Retina (tissue), 1 donor: ENCODE measurements around the gene IFT43.

Experiments used
- DNase-seq: peaks from one replicate; pipeline ENCODE4 v3.0.0-alpha.2; 2016

The IFT43 gene

DNA sequence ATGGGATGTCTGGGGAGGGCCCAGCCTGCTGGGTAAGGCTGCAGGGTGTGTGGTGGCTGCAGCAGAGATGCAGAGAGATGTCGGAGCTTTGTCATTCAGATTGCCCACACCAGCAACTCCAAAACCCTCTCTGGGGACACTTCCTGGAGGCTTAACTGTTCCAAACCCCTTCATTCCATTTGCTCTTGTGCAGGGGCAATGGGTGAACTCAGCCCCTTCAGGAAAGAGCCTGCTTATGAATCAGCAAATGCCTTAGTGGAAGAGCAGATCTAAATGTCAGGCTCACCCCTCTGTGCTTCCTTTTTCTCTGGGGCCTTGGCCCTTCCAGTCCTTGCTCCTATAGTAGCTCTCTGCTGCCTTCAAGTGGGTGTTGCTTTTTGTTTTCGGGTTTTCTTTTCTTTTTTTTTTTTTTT, 129.5 kb downstream of the IFT43 start:
- no peak for DNase-seq

DNA sequence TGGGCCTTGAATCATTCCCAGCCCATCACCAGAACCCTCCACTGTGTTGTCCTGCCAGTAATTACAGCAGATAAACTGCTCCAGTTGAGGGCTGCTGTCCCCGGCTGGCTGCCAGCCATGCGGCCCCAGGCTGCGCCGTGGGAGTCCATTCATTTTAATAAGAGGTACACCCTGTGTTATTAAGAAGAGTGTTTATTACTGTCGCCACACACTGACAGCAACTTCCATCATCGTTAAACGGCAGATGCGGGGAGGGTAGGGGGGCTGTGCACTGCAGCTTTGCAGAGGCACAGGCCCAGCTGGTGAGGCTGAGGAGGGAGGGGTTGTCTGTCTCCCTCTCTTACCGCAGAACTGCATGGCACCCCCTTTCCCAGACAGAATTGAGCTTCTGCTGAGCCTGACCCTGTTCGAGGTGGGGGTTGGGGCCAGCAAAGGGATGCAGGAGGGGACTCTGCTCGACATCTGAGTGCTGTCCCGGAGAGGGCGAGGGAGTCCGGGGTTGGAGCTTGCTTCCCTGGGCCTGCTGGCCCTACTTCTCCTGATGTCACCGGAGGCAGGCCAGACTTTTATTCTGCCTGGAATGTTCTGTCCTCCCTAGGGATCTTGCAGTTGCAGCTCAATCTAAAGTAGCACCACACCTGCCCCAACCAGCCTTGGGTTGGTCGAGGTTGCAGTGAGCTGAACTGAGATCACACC, 132.4 kb downstream of the IFT43 start:
- DNase-seq, result peak; percentile 60

DNA sequence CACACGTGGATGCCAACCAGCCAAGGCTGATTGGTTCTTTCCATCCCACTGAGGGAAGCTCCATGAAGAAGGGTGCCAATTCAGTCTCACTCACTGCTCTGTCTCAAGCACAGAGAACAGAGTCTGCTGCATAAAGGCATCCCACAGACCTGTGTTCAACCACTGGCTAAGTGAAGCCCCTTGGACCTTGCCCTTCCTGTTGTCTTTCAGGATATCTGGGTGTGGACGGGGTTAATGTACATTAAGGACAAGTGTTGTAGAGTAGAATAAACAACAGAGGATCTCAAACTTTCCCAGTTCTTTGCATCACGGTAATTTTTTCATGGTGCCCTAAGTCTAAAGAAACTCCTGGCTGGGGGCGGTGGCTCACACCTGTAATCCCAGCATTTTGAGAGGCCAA, 133.0 kb downstream of the IFT43 start:
- DNase-seq, result no peak

DNA sequence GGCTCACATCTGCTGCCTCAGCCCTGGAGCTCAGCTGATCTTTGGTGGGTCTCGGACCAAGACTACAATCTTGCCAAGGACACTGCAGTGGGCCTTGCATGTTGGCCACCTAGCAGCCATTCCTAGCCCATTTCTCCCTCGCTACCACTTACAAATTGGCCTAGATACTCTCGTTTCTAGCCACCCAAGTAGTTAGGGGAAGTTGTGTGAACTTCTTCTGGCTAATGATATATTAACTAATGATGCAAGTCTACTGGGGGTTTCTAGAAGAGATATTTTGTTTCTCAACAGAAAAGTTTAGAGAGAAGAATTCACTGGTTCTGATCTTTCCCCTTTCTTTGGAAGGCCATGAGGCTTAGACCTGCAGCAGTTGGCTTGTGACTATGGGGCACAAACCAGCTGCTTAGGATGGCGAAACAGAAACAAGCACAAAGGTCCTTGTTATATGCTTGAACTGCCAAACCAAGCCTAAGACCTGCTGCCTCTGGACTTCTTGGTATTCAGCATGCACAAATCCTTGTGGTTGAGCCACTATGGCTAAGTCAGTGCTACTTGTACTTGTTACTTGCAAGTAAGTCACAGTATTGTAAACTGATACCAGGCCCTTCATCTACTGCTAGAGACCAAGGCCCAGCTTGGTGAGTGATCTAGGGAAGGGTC, 135.7 kb downstream of the IFT43 start:
- no peak for DNase-seq

DNA sequence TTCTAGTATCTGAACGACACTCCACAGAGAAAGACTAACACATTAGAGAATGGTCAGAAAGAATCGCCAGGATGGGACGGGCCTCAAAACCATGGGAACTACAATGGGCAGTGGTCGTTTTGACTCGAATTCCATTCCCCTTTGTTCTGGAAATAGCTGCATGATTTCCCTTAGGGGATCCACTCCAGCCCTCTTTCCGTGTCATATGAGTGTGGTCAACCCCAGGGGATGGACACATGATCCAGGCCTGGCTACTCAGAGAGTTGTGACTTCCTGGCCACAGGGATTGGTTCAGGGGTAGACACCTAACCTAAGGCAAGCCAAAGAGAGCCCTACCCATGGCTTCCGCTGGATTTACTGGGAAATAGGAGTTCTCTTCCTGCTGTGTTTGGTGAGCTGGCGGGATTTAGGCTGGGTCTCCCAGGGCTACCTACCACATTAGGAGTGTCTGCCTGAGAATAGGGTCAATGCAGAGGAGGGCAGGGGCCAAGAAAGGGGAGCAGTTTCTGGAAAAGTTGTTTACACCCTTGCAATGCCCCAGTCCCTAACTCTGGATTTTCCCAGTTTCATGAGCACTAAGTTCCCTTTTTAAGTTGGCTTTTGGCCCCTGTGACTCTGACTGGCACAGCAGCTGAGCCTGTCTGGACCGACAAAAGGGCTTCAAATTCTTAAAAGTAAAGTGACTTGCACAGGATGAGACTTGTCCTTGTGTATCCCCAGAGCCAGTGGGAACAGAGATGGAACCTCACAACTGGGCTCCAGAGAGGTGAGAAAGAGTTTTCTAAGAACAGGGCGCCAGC, 138.1 kb downstream of the IFT43 start:
- no peak for DNase-seq

DNA sequence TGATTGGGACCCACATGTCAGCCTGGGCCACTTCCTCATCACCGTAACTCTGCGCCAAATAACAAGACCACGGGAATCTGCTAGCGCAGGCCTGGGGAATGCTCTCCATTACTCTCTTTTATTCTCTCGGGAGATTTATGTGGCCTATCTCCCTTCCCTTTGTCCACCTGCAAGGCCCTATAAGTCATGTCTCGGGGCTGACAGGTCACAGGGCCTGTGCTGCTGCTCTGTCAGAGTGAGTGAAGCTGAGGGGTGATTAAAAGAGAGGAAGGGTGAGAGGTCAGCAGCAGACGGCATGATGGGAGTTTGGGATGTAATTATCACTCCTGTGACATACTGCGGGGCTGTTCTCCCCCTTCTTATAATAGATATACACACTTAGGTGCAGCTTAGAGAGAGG, 139.9 kb downstream of the IFT43 start:
- DNase-seq, result no peak

DNA sequence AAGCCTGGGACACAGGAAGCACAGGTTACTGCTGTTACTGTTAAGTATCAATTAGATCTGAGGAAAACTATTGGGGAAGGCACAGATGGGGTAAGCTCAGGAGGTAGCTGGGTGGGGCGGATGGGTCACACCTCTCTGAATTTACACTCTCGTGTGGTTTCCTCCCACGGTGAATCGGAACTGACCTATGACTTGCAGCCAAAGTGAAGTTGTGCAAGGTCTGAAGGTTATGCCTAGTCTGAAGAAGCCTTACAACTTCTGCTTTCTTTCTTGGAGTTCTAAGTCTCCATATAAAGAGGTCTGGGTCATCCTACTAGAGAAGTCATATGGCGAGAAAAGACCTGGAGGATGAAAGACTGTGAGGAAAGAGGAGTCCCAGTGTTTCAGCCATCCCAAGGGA, 140.5 kb downstream of the IFT43 start:
- DNase-seq, result no peak

DNA sequence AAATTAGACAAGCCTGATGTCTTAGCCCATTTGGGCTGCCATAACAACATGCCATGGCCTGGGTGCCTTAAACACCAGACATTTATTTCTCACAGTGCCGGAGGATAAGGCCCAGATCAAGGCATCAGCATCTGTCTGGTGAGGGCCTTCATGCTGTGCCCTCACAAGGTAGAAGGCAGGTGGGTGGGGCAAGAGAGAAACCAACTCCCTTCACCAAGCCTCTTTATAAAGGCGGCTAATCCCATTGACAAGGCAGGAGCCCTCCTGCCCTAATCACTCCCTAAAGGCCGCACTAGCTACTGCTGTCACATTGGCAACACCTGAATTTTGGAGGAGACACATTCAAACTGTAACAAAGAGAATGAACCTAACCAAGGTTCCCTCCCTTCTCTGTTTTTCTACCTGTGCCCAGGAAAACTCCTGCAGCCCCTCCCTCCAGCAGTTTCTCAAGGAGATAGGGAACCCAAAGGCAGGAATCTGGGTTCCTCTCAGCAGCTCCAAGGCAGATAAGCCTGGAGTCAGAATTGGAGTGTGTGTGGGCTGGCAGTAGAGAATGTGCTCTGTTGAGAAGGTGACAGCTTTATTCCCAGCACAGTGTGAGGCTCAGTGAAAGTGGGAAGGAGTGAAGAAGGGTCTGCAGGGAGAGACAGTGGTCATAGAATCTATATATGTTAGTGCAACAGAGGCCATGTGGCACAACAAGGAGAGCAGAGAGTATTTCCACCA, 144.5 kb downstream of the IFT43 start:
- DNase-seq, result no peak

DNA sequence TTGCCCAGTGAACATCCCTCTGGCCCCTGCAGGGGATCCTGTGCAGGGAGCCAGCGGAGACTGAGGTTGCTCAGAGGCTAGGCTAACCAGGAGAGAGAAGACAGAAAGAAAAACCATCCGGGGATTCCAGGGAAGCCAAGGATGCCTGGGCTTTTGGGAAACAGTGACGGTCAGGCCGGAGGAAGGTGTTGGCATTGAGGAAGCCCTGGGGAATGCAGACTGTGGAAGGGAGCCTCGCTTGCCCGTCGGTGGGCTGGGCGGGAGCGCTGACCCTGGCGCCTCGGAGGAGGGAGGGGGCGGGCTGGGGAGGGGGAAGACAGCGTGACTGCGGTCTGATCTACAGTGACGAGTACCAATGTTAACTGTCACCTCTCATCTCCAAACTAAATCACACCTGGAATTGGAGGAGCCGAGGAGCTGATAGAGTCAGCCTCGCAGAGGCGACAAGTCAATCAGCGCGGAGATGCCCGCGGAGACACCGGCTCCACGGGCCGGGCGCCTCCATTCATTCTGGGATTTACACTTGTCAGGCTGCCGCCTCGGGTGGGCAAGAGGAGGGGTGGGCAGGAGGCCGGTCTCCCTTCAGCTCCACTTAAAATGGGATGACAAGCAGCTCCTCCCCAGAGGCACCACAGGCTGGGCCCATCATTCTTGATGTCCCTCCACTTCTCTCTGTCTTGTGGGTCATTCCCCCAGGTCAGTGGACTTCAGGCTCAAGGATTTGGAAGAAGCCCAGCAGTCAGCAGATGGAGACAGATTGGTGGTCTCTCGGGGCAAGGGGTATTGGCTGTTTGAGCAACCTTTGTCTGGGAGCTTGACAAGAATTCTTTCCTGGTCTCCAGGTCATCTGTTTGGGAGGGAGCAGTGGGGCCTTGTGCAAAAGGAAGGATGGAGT, 145.8 kb downstream of the IFT43 start:
- no peak for DNase-seq

DNA sequence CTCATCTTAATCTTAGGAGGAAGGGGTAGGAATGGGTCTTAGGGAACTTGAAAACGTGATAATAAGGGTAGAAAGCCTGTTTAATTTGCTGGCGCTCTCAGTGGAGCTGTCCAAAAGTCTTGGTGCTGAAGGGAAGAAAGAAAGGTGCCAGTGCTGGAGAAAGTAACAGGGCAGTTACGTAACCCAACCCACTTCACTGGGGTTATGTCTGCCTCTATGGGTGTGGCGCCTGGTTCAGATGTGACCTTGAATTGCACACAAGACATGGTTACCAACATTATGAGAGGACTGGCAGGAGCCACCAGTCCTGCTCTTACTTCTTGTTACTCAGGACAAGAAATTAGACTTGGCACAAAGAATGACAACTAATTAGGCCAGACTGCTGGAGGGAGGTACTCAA, 147.5 kb downstream of the IFT43 start:
- DNase-seq, result peak; percentile 48
